ENCODE results near the gene TRAPPC13. TPM values are rescaled to one million over a fixed set of nuclear protein-coding genes. Genes with fewer than 3 reads are reported as not detected.

The TRAPPC13 gene
- total and polyA plus RNA-seq, 9 donors, result 10.5 to 21.5 (median 13.2) TPM

DNA sequence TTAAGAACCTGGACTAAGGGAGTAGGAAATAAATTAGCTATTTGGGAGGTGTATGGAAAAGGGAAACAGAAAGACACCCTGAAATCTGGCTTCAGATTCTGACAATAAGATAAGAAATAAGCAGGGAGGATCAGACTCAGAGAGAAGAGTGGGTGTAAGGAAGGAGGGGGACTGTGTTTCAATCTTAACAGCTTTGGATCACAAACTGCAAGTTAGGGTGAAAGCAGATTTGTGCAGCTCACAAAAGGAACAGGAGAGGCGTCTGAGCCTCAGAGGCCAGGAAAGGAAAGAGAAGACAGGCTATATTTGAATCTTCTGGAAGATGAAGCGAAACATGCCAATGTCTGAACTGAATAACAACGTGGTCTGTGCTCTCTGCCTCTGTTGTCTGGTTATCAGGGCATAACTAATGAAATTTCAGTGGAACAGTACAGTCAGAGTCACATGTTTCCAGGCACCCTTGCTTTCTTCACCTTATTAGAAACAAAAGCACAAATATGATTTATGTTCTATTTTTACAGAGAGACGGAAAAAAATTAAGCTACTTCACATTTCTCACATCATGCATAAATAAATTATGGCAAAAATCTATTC is 70.4 kb downstream of the TRAPPC13 start:
- H3K36me3 ChIP-seq, result no peaks in the 10 kb centered on the region
- H3K4me3 ChIP-seq, result no peak overlapping the region
- DNase-seq, result no peak
- TF ChIP-seq EP300 (IDR thresholded peaks at IDR 0.05), result no peak
- TF ChIP-seq POLR2A (IDR thresholded peaks at IDR 0.05), result no peak
- TF ChIP-seq, protein P1, sequence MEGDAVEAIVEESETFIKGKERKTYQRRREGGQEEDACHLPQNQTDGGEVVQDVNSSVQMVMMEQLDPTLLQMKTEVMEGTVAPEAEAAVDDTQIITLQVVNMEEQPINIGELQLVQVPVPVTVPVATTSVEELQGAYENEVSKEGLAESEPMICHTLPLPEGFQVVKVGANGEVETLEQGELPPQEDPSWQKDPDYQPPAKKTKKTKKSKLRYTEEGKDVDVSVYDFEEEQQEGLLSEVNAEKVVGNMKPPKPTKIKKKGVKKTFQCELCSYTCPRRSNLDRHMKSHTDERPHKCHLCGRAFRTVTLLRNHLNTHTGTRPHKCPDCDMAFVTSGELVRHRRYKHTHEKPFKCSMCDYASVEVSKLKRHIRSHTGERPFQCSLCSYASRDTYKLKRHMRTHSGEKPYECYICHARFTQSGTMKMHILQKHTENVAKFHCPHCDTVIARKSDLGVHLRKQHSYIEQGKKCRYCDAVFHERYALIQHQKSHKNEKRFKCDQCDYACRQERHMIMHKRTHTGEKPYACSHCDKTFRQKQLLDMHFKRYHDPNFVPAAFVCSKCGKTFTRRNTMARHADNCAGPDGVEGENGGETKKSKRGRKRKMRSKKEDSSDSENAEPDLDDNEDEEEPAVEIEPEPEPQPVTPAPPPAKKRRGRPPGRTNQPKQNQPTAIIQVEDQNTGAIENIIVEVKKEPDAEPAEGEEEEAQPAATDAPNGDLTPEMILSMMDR (IDR thresholded peaks at IDR 0.05), result no peak
- intact Hi-C loops (cut with DNase I), result no loop called here
- no peaks in the 10 kb centered on the region for H3K9me3 ChIP-seq
- H3K27me3 ChIP-seq, result no peaks in the 10 kb centered on the region
- no peaks in the 10 kb centered on the region for H3K4me1 ChIP-seq (ENCODE audit: insufficient read depth)
- WGBS, 3 donors, result 83 to 90% (median 89%) methylated on average over 4 of the region's 4 CpGs
- no peak overlapping the region for H3K27ac ChIP-seq

DNA sequence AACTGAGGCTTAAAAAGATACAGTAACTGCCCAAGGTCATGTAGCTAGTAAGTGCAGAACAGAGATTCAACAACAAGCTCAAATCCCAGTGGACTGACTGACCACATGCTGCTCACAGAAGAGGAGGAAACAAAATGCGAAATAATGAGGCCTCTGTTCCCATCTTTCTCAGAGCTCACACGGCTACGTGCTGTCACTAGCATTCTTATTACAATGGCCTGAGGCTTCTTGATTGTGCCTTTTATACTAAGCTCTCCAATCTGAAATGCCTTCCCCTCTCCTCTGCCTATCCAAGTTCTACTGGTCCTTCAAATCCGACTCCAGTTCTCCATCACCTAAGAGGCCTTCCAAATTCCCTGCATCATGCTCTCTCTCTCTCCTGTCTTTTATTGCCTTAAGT is 71.1 kb downstream of the TRAPPC13 start:
- intact Hi-C loops (cut with DNase I), result no loop called here
- Histone ChIP-seq H3K27ac (no peak overlapping the region), H3K4me3 (no peak overlapping the region), H3K9me3 (no peaks in the 10 kb centered on the region), H3K36me3 (no peaks in the 10 kb centered on the region), H3K27me3 (no peaks in the 10 kb centered on the region), H3K4me1 (ENCODE audit: insufficient read depth) (no peaks in the 10 kb centered on the region)
- TF ChIP-seq, protein P1 (IDR thresholded peaks at IDR 0.05), result no peak
- TF ChIP-seq EP300 (IDR thresholded peaks at IDR 0.05) (no peak), POLR2A (IDR thresholded peaks at IDR 0.05) (no peak)
- WGBS, 3 donors, result 95 to 96% (median 95%) methylated on average over 4 of the region's 4 CpGs
- DNase-seq, result no peak

DNA sequence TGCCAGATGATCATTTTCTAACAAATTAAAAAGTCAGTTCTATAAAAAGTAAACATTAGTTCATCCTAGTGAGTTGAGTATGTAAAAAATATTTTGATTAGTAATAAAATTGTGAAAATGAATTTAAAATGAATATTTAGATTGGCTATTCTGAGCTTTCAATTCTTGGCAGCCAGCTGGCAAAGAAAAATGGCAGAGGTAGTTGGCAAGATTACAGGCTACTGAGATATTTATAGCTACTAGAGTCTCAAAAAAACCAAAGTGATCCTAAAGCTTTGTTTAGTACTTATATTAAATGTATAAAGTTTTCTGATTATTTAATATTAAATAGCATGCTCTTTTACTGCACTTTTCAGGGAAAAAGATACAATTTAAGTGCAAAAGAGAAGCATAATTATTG is 72.1 kb downstream of the TRAPPC13 start:
- H3K4me1 ChIP-seq (ENCODE audit: insufficient read depth), result no peaks in the 10 kb centered on the region
- no peaks in the 10 kb centered on the region for H3K27me3 ChIP-seq
- no peak for DNase-seq
- H3K9me3 ChIP-seq, result no peaks in the 10 kb centered on the region
- H3K36me3 ChIP-seq, result no peaks in the 10 kb centered on the region
- no peak overlapping the region for H3K4me3 ChIP-seq
- TF ChIP-seq, protein P1 (IDR thresholded peaks at IDR 0.05), result no peak
- TF ChIP-seq EP300 (IDR thresholded peaks at IDR 0.05) (no peak), POLR2A (IDR thresholded peaks at IDR 0.05) (no peak)
- no peak overlapping the region for H3K27ac ChIP-seq
- intact Hi-C loops (cut with DNase I), result no loop called here

DNA sequence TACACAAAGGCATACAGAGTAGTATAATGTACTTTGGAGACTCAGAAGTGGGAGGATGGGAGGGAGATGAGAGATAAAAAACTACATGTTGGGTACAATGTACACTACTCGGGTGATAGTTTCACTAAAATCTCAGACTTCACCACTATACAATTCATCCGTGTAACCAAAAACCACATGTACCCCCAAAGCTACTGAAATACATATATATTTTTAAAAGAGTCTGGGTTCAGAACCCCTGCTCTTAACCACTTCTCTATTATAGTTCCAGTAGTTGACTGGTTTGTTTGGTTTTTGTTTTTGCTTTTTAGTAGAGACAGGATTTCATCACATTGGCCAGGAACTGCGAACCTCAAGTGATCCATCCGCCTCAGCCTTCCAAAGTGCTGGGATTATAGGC is 74.5 kb downstream of the TRAPPC13 start:
- no peak for TF ChIP-seq POLR2A (IDR thresholded peaks at IDR 0.05)
- TF ChIP-seq, protein P1 (IDR thresholded peaks at IDR 0.05), result no peak
- TF ChIP-seq EP300 (IDR thresholded peaks at IDR 0.05), result no peak
- Histone ChIP-seq H3K27ac (no peak overlapping the region), H3K36me3 (no peaks in the 10 kb centered on the region), H3K27me3 (no peaks in the 10 kb centered on the region), H3K4me3 (no peak overlapping the region), H3K4me1 (ENCODE audit: insufficient read depth) (no peaks in the 10 kb centered on the region), H3K9me3 (no peaks in the 10 kb centered on the region)
- 97 to 100% (median 97%) methylated on average over 4 of the region's 4 CpGs for WGBS, 3 donors
- no peak for DNase-seq
- intact Hi-C loops (cut with DNase I), result no loop called here
